Left ventricle myocardium inferior (tissue), 1 donor: Measurements from ENCODE around the gene PCDHGB6. TPM values are rescaled to one million over a fixed set of nuclear protein-coding genes. Genes with fewer than 3 reads are reported as not detected.
A peak's percentile ranks its signal among the peaks of the same experiment; 100 is the strongest.
"Not testable (repeated sequence)": the region's sequence is repeated elsewhere in the genome, so short reads cannot be mapped to it uniquely, and the experiment has no call there.

Source experiments
- DNase-seq: peaks from one replicate; pipeline ENCODE4 v3.0.0-alpha.2; 2020
- H3K27ac ChIP-seq: fragments of 200-600 bp; replicated peaks from 2 replicates; pipeline ENCODE4 v1.8.0; 2021
- H3K27me3 ChIP-seq: fragments of 200-600 bp; 2 replicates; pipeline ENCODE4 v1.8.0; 2021; ENCODE audit warnings: low read depth
- H3K36me3 ChIP-seq: fragments of 200-600 bp; 2 replicates; pipeline ENCODE4 v1.8.0; 2021
- H3K4me1 ChIP-seq: fragments of 200-600 bp; 2 replicates; pipeline ENCODE4 v1.8.0; 2021
- H3K4me3 ChIP-seq: fragments of 200-600 bp; 2 replicates; pipeline ENCODE4 v1.8.0; 2021; ENCODE audit warnings: mild to moderate bottlenecking, moderate library complexity
- H3K9me3 ChIP-seq: fragments of 200-600 bp; replicated peaks from 2 replicates; pipeline ENCODE4 v1.8.0; 2021
- CTCF ChIP-seq: fragments of 200-600 bp; IDR thresholded peaks from 2 replicates; pipeline ENCODE4 v1.8.0; 2021; ENCODE audit warnings: antibody characterized with exemption, mild to moderate bottlenecking, borderline replicate concordance
- intact Hi-C: fragments of 100-400 bp; cut with micrococcal nuclease; formaldehyde crosslinking; loops from one replicate; pipeline ENCODE4 v1.11.0; 2022
- total RNA-seq: library from RNA; stranded (reverse); fragmentation: NEBNext Ultra II Directional; extraction: Animal tissue kit (Norgen Biotek cat#: 25700); gene quantifications from one replicate; pipeline ENCODE4 v1.2.1, GENCODE V29; 2021
- donor health status: DM: no; HTN: yes; CAD: no; lungs with severe emphysema.

PCDHGB6 gene
- total RNA-seq, 1 donor from 2014 or later: 5.0 TPM

GRCh38 chr5:141397756-141398551 is 9.9 kb upstream of the PCDHGB6 start, which contains the start of gene PCDHGB5:
TSS of gene PCDHGB5 (plus strand) at chr5:141397947. CDS start at chr5:141398128, 181 bp downstream.
- Histone ChIP-seq H3K4me3 (peak within 1 kb of the TSS; percentile 59), H3K4me1 (peaks cover 24% of the 10 kb centered on the region), H3K36me3 (peaks cover 25% of the 10 kb centered on the region), H3K27ac (peak within 1 kb of the TSS; percentile 61), H3K9me3 (peaks cover 93% of the 10 kb centered on the region)
- H3K27me3 ChIP-seq, intact Hi-C loops: not testable (repeated sequence)
- TF ChIP-seq CTCF: peak; percentile 73
- peak; percentile 48 for DNase-seq

- Histone ChIP-seq H3K4me1 (peaks cover 24% of the 10 kb centered on the region), H3K27me3 (no peaks in the 10 kb centered on the region), H3K36me3 (peaks cover 23% of the 10 kb centered on the region), H3K4me3 (peak overlapping the region; percentile 39), H3K27ac (peak overlapping the region; percentile 18), H3K9me3 (peaks cover 93% of the 10 kb centered on the region)
- TF ChIP-seq CTCF: no peak
- no peak for DNase-seq
- intact Hi-C loops: no loop called here
Measured at GRCh38 chr5:141398608-141399007, 9.2 kb upstream of the PCDHGB6 start.

- Histone ChIP-seq H3K9me3 (peaks cover 93% of the 10 kb centered on the region), H3K27me3 (no peaks in the 10 kb centered on the region), H3K4me3 (peak overlapping the region; percentile 24), H3K4me1 (peaks cover 24% of the 10 kb centered on the region), H3K36me3 (peaks cover 23% of the 10 kb centered on the region), H3K27ac (no peak overlapping the region)
- intact Hi-C loops: no loop called here
- no peak for DNase-seq
- TF ChIP-seq CTCF: no peak
Measured at GRCh38 chr5:141399555-141400258, 8.1 kb upstream of the PCDHGB6 start.

GRCh38 chr5:141402553-141403243 is 5.1 kb upstream of the PCDHGB6 start, which contains the start of gene PCDHGA9:
TSS of gene PCDHGA9 (plus strand) at chr5:141402778. CDS start at chr5:141402953, 175 bp downstream.
- H3K9me3 ChIP-seq: peaks cover 96% of the 10 kb centered on the region
- peaks cover 34% of the 10 kb centered on the region for H3K36me3 ChIP-seq
- peak within 1 kb of the TSS; percentile 44 for H3K4me3 ChIP-seq

More at GRCh38 chr5:141402553-141403243, 5.1 kb upstream of the PCDHGB6 start, which contains the start of gene PCDHGA9:
- Histone ChIP-seq H3K4me1 (peaks cover 24% of the 10 kb centered on the region), H3K27me3 (no peaks in the 10 kb centered on the region), H3K27ac (no peak within 1 kb of the TSS)
- peak; percentile 45 for TF ChIP-seq CTCF
- DNase-seq: no peak
- intact Hi-C loops: no loop called here
